GM15510 (cell line): ENCODE data around the gene ZNF800.

ENCODE experiments used
- POLR2A ChIP-seq: IDR thresholded peaks from 3 replicates; pipeline ENCODE4 v1.6.1; 2011; ENCODE audit warnings: borderline replicate concordance; ENCODE audit not compliant: insufficient read length; ENCODE audit errors: extremely low read depth

ZNF800 gene

GRCh38 chr7:127392566-127393367 is at the start of gene ZNF800:
Gene ZNF800, minus strand, starts transcription at chr7:127392708. Its CDS starts 1,151 bp downstream, at chr7:127391557.
- peak; percentile 92 for TF ChIP-seq POLR2A

- TF ChIP-seq POLR2A: no peak
Observed at GRCh38 chr7:127440206-127440605, 47.7 kb upstream of the ZNF800 start.

- no peak for TF ChIP-seq POLR2A
Observed at GRCh38 chr7:127438836-127439235, 46.3 kb upstream of the ZNF800 start.

GRCh38 chr7:127437837-127438236 is 45.3 kb upstream of the ZNF800 start:
- TF ChIP-seq POLR2A: no peak

GRCh38 chr7:127437241-127437640 is 44.7 kb upstream of the ZNF800 start:
- TF ChIP-seq POLR2A: no peak

GRCh38 chr7:127419196-127419595 is 26.7 kb upstream of the ZNF800 start:
- TF ChIP-seq POLR2A: no peak

- TF ChIP-seq POLR2A: no peak
Observed at GRCh38 chr7:127418459-127418858, 26.0 kb upstream of the ZNF800 start.

- no peak for TF ChIP-seq POLR2A
Observed at GRCh38 chr7:127417346-127417745, 24.8 kb upstream of the ZNF800 start.

GRCh38 chr7:127415060-127415742 is 22.7 kb upstream of the ZNF800 start:
- TF ChIP-seq POLR2A: no peak

- no peak for TF ChIP-seq POLR2A
Observed at GRCh38 chr7:127413962-127414361, 21.5 kb upstream of the ZNF800 start.

GRCh38 chr7:127413326-127413725 is 20.8 kb upstream of the ZNF800 start:
- TF ChIP-seq POLR2A: no peak

GRCh38 chr7:127411176-127411575 is 18.7 kb upstream of the ZNF800 start:
- TF ChIP-seq POLR2A: no peak

- no peak for TF ChIP-seq POLR2A
Observed at GRCh38 chr7:127409629-127410028, 17.1 kb upstream of the ZNF800 start.

- TF ChIP-seq POLR2A: no peak
Observed at GRCh38 chr7:127404286-127405072, 12.0 kb upstream of the ZNF800 start.

GRCh38 chr7:127396184-127396583 is 3.7 kb upstream of the ZNF800 start:
- no peak for TF ChIP-seq POLR2A
